PC-9 (cell line): ENCODE data around the gene PGBD5.

Experiments used
- EZH2 ChIP-seq: fragments of 200-600 bp; sonication (generic); IDR thresholded peaks from 2 replicates; pipeline ENCODE4 v1.8.0; 2017; ENCODE audit warnings: antibody characterized with exemption, low read depth
- TF ChIP-seq, protein P1 (sequence below): fragments of 200-600 bp; sonication (generic); conservative IDR thresholded peaks from 2 replicates; pipeline ENCODE4 v1.6.1; 2017; ENCODE audit warnings: mixed run types, antibody characterized with exemption, mild to moderate bottlenecking, moderate library complexity

DNA sequence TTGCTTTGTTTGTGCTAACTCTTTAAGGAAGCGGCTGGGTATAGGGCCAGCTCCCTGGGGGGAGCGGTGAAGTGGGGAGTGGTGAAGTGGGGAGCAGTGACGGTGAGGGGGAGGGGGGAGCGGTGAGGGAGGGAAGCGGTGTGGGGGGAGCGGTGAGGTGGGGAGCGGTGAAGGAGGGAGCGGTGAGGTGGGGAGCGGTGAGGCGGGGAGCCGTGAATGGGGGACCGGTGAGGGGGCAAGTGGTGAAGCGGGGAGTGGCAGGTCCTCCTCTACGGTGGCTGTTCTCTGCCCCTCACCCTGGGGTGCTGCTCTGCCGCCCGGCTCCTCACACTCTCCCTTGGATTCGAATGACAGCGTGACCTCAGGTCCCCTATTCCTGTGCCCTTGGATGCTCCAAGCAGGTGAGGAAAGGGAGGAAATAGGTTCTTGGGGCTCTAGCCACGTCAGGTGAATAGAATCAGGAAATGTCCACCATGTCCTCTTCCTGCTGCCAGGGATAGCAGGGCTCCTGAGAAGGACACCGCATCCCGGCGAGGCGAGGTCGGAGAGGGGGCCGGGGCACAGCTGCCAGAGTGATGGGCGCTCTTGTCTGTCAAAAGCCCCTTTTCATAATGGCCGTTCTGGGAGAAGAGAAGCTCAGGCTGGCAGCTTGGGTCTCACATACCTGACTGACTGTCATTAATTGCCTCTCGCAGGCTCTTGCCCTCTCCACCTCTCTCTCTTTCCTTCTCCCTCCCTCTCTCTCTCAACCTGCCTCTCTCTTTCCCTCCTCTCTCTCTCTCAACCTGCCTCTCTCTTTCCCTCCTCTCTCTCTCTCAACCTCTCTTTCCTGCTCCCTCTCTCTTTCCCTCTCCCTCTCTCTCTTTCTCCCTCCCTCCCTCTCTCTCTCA lies 134.2 kb downstream of the PGBD5 start:
- TF ChIP-seq, protein P1, sequence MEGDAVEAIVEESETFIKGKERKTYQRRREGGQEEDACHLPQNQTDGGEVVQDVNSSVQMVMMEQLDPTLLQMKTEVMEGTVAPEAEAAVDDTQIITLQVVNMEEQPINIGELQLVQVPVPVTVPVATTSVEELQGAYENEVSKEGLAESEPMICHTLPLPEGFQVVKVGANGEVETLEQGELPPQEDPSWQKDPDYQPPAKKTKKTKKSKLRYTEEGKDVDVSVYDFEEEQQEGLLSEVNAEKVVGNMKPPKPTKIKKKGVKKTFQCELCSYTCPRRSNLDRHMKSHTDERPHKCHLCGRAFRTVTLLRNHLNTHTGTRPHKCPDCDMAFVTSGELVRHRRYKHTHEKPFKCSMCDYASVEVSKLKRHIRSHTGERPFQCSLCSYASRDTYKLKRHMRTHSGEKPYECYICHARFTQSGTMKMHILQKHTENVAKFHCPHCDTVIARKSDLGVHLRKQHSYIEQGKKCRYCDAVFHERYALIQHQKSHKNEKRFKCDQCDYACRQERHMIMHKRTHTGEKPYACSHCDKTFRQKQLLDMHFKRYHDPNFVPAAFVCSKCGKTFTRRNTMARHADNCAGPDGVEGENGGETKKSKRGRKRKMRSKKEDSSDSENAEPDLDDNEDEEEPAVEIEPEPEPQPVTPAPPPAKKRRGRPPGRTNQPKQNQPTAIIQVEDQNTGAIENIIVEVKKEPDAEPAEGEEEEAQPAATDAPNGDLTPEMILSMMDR: no peak
- no peak for TF ChIP-seq EZH2
